D721Med (cell line): ENCODE measurements around the gene CEP350.

Experiments used
- DNase-seq: peaks from one replicate; pipeline ENCODE4 v3.0.0; 2011; ENCODE audit warnings: low spot score; ENCODE audit not compliant: insufficient read length
- FAIRE-seq: peaks from 2 replicates; lab custom pipeline; 2011; peaks lifted over from hg19 to GRCh38; lab: Jason Lieb, UNC
- TF ChIP-seq, protein P1 (sequence below): IDR thresholded peaks from 2 replicates; pipeline ENCODE4 v1.5.1; 2012; ENCODE audit warnings: mild to moderate bottlenecking, control low read depth; ENCODE audit not compliant: insufficient read depth; ENCODE audit errors: missing control alignments

CEP350 gene

DNA sequence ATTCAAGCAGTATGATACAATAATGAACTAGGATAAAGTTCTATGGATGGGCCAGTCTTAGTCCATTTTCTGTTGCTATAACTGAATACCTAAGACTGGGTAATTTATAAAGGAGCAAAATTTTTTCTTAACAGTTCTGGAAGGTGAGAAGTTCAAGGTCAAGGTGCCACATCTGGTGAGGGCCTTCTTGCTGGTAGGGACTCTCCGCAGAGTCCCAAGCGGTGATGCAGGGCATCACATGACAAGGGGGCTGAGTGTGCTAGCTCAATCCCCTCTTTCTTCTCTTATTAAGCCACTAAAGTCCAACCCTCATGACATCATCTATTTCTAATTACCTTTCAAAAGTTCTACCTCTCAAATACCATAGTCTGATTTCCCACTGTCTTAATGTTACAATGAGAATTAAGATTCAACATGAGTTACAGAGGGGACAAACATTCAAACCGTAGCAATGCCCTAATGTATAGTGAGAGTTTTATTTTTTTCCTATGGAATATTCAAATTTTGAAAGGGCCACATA lies 107.9 kb downstream of the CEP350 start:
- TF ChIP-seq, protein P1, sequence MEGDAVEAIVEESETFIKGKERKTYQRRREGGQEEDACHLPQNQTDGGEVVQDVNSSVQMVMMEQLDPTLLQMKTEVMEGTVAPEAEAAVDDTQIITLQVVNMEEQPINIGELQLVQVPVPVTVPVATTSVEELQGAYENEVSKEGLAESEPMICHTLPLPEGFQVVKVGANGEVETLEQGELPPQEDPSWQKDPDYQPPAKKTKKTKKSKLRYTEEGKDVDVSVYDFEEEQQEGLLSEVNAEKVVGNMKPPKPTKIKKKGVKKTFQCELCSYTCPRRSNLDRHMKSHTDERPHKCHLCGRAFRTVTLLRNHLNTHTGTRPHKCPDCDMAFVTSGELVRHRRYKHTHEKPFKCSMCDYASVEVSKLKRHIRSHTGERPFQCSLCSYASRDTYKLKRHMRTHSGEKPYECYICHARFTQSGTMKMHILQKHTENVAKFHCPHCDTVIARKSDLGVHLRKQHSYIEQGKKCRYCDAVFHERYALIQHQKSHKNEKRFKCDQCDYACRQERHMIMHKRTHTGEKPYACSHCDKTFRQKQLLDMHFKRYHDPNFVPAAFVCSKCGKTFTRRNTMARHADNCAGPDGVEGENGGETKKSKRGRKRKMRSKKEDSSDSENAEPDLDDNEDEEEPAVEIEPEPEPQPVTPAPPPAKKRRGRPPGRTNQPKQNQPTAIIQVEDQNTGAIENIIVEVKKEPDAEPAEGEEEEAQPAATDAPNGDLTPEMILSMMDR = no peak
- FAIRE-seq (peak; percentile 53), DNase-seq (no peak)

GRCh38 chr1:180065408-180065807 lies 110.8 kb downstream of the CEP350 start:
- FAIRE-seq (no peak), DNase-seq (no peak)
- TF ChIP-seq, protein P1 = no peak

DNA sequence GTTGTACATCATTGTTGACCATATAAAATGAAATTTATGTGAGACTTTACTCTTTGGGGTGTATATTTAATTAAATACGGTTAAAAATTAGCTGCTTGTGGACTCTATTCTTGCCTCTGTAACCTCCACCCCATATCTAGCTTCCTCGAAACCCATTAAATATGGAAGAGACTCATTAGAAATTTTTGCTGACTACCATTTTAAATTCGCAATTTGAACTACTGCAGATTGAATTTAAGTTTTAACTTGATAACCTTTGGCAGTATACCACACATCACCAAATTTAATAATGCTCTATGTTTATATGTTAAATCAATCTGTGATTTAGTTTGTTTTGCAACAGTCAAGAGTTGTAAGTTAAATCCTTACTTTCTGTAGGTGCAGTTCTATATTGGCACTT lies 111.5 kb downstream of the CEP350 start:
- TF ChIP-seq, protein P1 = no peak
- no peak for FAIRE-seq
- DNase-seq = no peak

DNA sequence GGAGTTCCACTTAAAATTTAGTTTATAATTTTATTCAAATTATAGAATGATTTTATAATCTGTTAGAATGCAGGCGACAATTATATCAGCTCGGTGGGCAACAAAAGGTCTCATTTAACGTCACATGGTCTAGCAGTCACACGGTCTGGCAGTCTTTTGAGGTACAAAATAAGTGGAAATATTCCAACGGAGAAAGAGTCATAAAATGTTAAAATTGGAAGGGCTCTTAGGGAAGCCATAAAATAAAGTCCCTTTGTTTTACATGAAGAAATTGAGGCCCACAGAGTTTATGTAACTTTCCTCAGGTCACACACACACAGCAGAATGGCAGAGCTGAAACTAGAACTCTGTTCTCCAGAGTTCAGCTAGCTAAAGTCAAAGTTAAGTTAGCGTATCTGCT lies 115.7 kb downstream of the CEP350 start:
- TF ChIP-seq, protein P1 = no peak
- FAIRE-seq (no peak), DNase-seq (no peak)

DNA sequence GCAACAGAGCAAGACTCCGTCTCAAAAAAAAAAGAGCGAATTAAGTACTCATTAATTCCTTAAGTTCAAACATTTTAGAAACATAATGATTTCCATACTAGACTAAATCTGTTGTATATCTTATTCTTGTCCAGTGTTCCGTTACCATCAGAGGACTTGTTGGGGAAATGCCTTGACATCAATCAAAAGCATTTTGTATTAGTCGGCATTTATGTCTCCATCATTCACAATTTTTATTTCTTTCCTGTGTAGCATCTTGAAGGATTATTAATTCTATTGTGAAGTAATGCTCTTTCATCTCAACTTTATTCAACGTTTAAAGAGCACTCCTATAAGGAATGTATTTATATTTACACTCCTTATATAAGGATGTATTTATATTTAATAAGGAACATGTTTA lies 117.1 kb downstream of the CEP350 start:
- FAIRE-seq (no peak), DNase-seq (no peak)
- TF ChIP-seq, protein P1 = no peak

DNA sequence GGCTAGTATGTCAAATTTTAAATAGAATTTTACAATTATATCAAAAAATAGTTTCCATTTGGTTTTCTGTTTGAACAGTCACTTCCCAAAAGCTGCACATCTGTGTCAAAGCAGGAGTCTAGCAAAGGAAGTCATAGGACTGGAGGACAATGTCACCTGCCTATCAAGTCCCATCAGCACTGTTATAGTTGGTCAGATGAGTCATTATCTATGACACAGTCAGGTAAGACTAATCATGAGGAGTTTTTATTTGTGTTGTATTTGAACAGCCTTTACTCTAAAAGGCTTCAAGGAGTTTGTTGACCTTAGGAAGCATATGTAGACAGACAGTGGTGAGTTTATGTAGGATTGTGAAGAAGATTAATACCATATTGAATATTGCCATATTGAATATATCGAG lies 125.8 kb downstream of the CEP350 start:
- TF ChIP-seq, protein P1 = no peak
- no peak for FAIRE-seq
- no peak for DNase-seq

GRCh38 chr1:180081474-180081873 lies 126.9 kb downstream of the CEP350 start:
- TF ChIP-seq, protein P1 = no peak
- DNase-seq = no peak
- FAIRE-seq = peak; percentile 67
